Mesendoderm (in vitro differentiated cells): ENCODE data around the gene TTC5.
A peak's percentile ranks its signal among the peaks of the same experiment; 100 is the strongest.

Experiments used
- DNase-seq: peaks from one replicate; pipeline ENCODE4 v3.0.0; 2013
- H2AK5ac ChIP-seq: 2 replicates; pipeline ENCODE4 v1.6.1; 2013; ENCODE audit warnings: low read length, inconsistent platforms
- H2BK120ac ChIP-seq: 2 replicates; pipeline ENCODE4 v1.6.1; 2013; ENCODE audit warnings: low read depth, mild to moderate bottlenecking, low read length, moderate library complexity, mixed read lengths
- H2BK15ac ChIP-seq: replicated peaks from 2 replicates; pipeline ENCODE4 v1.6.1; 2013; ENCODE audit warnings: low read depth, mild to moderate bottlenecking, moderate library complexity
- H2BK5ac ChIP-seq: 2 replicates; pipeline ENCODE4 v1.6.1; 2013; ENCODE audit warnings: low read length, inconsistent platforms
- H3K18ac ChIP-seq: 2 replicates; pipeline ENCODE4 v1.6.1; 2013; ENCODE audit warnings: mild to moderate bottlenecking, low read length, mixed read lengths
- H3K23ac ChIP-seq: one replicate; pipeline ENCODE4 v1.6.1; 2013; ENCODE audit warnings: low read length
- H3K27ac ChIP-seq: 2 replicates; pipeline ENCODE4 v1.5.1; 2013; ENCODE audit warnings: low read depth, mild to moderate bottlenecking, inconsistent platforms, low read length, moderate library complexity
- H3K27me3 ChIP-seq: 2 replicates; pipeline ENCODE4 v1.6.1; 2013; ENCODE audit warnings: low read length, control low read depth, mild to moderate bottlenecking, inconsistent platforms; ENCODE audit not compliant: insufficient read depth, poor library complexity
- H3K36me3 ChIP-seq: 2 replicates; pipeline ENCODE4 v1.6.1; 2013; ENCODE audit warnings: low read length, inconsistent platforms; ENCODE audit not compliant: control insufficient read depth, insufficient read depth
- H3K4ac ChIP-seq: one replicate; pipeline ENCODE4 v1.6.1; 2013; ENCODE audit warnings: low read depth, mild to moderate bottlenecking, low read length, moderate library complexity
- H3K4me1 ChIP-seq: 2 replicates; pipeline ENCODE4 v1.6.1; 2013; ENCODE audit warnings: low read depth, low read length, inconsistent platforms; ENCODE audit not compliant: control insufficient read depth
- H3K4me2 ChIP-seq: 2 replicates; pipeline ENCODE4 v1.6.1; 2013; ENCODE audit warnings: low read length
- H3K4me3 ChIP-seq: 2 replicates; pipeline ENCODE4 v1.5.1; 2013; ENCODE audit warnings: mild to moderate bottlenecking, low read length
- H3K56ac ChIP-seq: one replicate; pipeline ENCODE4 v1.6.1; 2013; ENCODE audit warnings: low read length
- H3K79me1 ChIP-seq: 2 replicates; pipeline ENCODE4 v1.6.1; 2013; ENCODE audit warnings: low read length, inconsistent platforms
- H3K79me2 ChIP-seq: 2 replicates; pipeline ENCODE4 v1.6.1; 2013; ENCODE audit warnings: mild to moderate bottlenecking, low read length; ENCODE audit not compliant: control insufficient read depth, insufficient read depth
- H3K9ac ChIP-seq: 2 replicates; pipeline ENCODE4 v1.6.1; 2013; ENCODE audit warnings: low read length, inconsistent platforms
- H4K5ac ChIP-seq: one replicate; pipeline ENCODE4 v1.6.1; 2013; ENCODE audit warnings: low read length
- H4K8ac ChIP-seq: one replicate; pipeline ENCODE4 v1.6.1; 2013; ENCODE audit warnings: low read depth, mild to moderate bottlenecking, control low read depth, low read length, moderate library complexity
- WGBS: extraction: QIAGEN DNeasy Blood & Tissue Kit; methylation state at CpG from one replicate; pipeline ENCODE4 v1.1.7; 2013; ENCODE audit warnings: low lambda C conversion rate, missing lambda C conversion rate; ENCODE audit not compliant: insufficient coverage; ENCODE audit errors: extremely low coverage; 5-methylcytosine and 5-hydroxymethylcytosine counted together

The TTC5 gene

DNA sequence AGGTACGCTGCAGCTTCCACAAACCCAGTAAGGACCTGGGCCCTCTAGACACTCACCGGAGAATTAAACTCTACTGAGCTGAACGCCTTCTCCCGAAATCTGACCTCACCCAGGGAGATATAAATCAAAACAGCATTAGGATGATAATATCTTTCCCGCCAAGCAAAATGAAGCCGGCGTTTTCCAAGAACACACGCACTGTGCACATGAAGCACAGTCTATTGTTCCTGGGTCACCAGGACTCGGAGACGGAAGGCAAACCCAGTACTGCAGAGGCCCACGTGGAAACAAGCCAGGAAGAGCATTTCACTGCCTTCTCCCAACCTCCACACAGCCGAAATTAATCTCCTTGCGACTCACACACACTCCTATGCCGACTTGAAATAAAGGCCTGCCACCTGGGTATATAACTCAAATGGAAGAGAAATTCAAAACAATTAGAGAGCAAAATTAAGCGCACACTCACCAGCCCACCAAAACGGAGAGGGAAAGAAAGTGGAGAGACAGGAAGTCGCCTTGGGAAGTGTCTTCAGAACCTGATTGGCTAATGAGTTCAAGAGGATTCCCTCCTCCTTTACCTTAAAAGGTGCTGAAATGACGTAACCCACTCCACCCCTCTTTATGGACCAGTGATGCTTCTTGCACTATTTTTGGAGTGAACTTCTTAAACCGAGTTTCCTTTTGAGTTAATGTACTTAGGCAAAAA, 27.2 kb upstream of the TTC5 start, which contains the start of gene CCNB1IP1:
Gene CCNB1IP1, minus strand, starts transcription at position 492 of the 706 bp plus-strand sequence. CDS start 16,756 bp downstream, outside the sequence.
- H3K4me1 ChIP-seq: no peaks in the 10 kb centered on the region
- peak within 1 kb of the TSS; percentile 93 for H3K18ac ChIP-seq
- peak within 1 kb of the TSS; percentile 49 for H3K27ac ChIP-seq
- peak within 1 kb of the TSS; percentile 51 for H2BK5ac ChIP-seq
- no peaks in the 10 kb centered on the region for H3K27me3 ChIP-seq
- peak within 1 kb of the TSS; percentile 53 for H4K5ac ChIP-seq
- H3K56ac ChIP-seq: peak within 1 kb of the TSS; percentile 95
- peak; percentile 97 for DNase-seq
- H3K9ac ChIP-seq: peak within 1 kb of the TSS; percentile 89
- peak within 1 kb of the TSS; percentile 73 for H2BK120ac ChIP-seq
- H3K79me2 ChIP-seq: peaks cover 40% of the 10 kb centered on the region
- peak within 1 kb of the TSS; percentile 97 for H3K4ac ChIP-seq
- no peaks in the 10 kb centered on the region for H3K79me1 ChIP-seq
- peak within 1 kb of the TSS; percentile 59 for H3K4me2 ChIP-seq
- H4K8ac ChIP-seq: no peak within 1 kb of the TSS
- no peak within 1 kb of the TSS for H3K23ac ChIP-seq
- H2BK15ac ChIP-seq: no peak within 1 kb of the TSS
- WGBS: no CpG with 5 or more reads among the region's 19 CpGs
- peak within 1 kb of the TSS; percentile 95 for H3K4me3 ChIP-seq
- H2AK5ac ChIP-seq: no peak within 1 kb of the TSS
- H3K36me3 ChIP-seq: peaks cover 2% of the 10 kb centered on the region

DNA sequence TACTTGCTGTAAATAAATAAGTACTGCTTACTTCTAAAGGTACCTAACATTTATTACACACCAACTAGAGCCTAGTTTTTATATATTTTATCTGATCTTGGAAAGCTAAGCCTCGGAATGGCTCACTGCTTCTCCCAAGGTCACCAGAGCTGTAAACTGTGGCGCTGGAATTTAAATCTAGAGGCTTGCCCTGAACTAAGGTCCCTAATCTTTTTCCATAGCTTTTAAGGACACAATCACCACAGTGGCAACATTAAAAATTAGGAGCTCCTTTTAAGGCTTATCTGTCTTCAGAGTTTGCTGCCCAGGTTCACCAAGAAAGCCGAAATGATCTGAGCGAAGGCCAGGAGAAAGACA, 26.7 kb upstream of the TTC5 start:
- peak overlapping the region; percentile 49 for H3K27ac ChIP-seq
- no CpG with 5 or more reads among the region's 4 CpGs for WGBS
- H2BK15ac ChIP-seq: no peak overlapping the region
- peak overlapping the region; percentile 97 for H3K4ac ChIP-seq
- peak overlapping the region; percentile 59 for H3K4me2 ChIP-seq
- no peak overlapping the region for H2BK5ac ChIP-seq
- H4K5ac ChIP-seq: peak overlapping the region; percentile 53
- H2AK5ac ChIP-seq: no peak overlapping the region
- no peak overlapping the region for H4K8ac ChIP-seq
- peak overlapping the region; percentile 95 for H3K4me3 ChIP-seq
- H3K4me1 ChIP-seq: no peaks in the 10 kb centered on the region
- no peak overlapping the region for H3K23ac ChIP-seq
- H3K27me3 ChIP-seq: no peaks in the 10 kb centered on the region
- H3K56ac ChIP-seq: peak overlapping the region; percentile 95
- DNase-seq: peak; percentile 51
- no peaks in the 10 kb centered on the region for H3K79me1 ChIP-seq
- H3K18ac ChIP-seq: peak overlapping the region; percentile 93
- peaks cover 2% of the 10 kb centered on the region for H3K36me3 ChIP-seq
- peak overlapping the region; percentile 73 for H2BK120ac ChIP-seq
- peak overlapping the region; percentile 89 for H3K9ac ChIP-seq
- H3K79me2 ChIP-seq: peaks cover 44% of the 10 kb centered on the region

DNA sequence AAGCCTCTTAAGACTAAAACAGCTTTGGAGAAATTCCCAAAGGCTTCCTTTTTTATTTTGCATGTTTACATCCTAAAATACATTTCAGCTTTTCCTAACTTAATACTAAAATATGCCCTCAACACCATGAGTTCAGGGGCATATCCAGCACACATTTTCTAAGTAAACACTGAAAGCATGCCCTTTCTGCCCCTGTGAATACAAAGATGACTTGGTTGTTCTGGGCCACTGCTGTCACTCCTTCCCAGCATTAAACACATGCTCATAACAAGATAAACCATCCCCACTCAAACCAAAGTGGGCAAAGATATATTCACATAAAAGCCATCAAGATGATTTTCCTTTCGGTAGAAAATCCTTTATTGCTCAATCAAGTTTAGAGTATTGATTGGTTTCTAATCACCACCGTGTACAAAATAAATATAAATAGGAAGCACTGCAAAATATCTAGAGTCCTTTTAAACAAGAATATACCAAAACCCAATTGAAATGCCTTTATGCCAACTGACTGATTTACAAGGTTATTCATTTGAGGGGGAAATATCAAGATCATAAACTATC, 25.4 kb upstream of the TTC5 start:
- no peaks in the 10 kb centered on the region for H3K4me1 ChIP-seq
- peak overlapping the region; percentile 36 for H3K4me3 ChIP-seq
- H3K4me2 ChIP-seq: peak overlapping the region; percentile 63
- no peak overlapping the region for H2BK120ac ChIP-seq
- DNase-seq: no peak
- no peak overlapping the region for H3K18ac ChIP-seq
- no peak overlapping the region for H4K5ac ChIP-seq
- no peak overlapping the region for H2BK15ac ChIP-seq
- H3K9ac ChIP-seq: peak overlapping the region; percentile 62
- H4K8ac ChIP-seq: no peak overlapping the region
- H3K27me3 ChIP-seq: no peaks in the 10 kb centered on the region
- H3K79me1 ChIP-seq: peaks cover 3% of the 10 kb centered on the region
- H2AK5ac ChIP-seq: no peak overlapping the region
- no peak overlapping the region for H3K27ac ChIP-seq
- peaks cover 51% of the 10 kb centered on the region for H3K79me2 ChIP-seq
- no CpG with 5 or more reads among the region's 2 CpGs for WGBS
- H3K56ac ChIP-seq: peak overlapping the region; percentile 76
- peaks cover 5% of the 10 kb centered on the region for H3K36me3 ChIP-seq
- H3K4ac ChIP-seq: no peak overlapping the region
- no peak overlapping the region for H2BK5ac ChIP-seq
- H3K23ac ChIP-seq: no peak overlapping the region

DNA sequence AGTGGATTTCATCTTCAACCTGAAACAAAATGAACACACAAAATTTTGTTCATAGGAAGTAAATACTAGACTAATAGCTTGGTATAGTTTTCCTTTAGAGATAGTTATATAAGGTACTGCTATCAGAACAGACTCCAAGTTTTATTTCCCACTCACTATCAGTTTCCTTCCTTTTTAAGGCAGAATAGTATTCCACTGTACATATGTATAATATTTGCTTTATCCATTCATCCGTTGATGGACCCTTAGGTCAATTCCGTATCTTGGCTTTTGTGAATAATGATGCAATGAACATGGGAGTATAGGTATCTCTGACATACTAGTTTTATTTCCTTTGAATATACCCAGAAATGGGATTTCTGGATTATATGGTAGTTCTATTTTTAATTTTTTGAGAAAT, 23.6 kb upstream of the TTC5 start:
- H3K4me3 ChIP-seq: no peak overlapping the region
- H3K9ac ChIP-seq: peak overlapping the region; percentile 33
- no peak overlapping the region for H4K5ac ChIP-seq
- no peak overlapping the region for H3K4ac ChIP-seq
- H3K4me1 ChIP-seq: no peaks in the 10 kb centered on the region
- DNase-seq: no peak
- peaks cover 9% of the 10 kb centered on the region for H3K36me3 ChIP-seq
- H3K4me2 ChIP-seq: no peak overlapping the region
- H3K27me3 ChIP-seq: no peaks in the 10 kb centered on the region
- no peak overlapping the region for H3K56ac ChIP-seq
- H3K18ac ChIP-seq: no peak overlapping the region
- H2BK5ac ChIP-seq: no peak overlapping the region
- no peak overlapping the region for H4K8ac ChIP-seq
- no peak overlapping the region for H2BK120ac ChIP-seq
- H2AK5ac ChIP-seq: no peak overlapping the region
- H3K79me2 ChIP-seq: peaks cover 57% of the 10 kb centered on the region
- no peak overlapping the region for H3K23ac ChIP-seq
- no CpG with 5 or more reads among the region's 2 CpGs for WGBS
- H3K79me1 ChIP-seq: peaks cover 3% of the 10 kb centered on the region
- no peak overlapping the region for H3K27ac ChIP-seq
- no peak overlapping the region for H2BK15ac ChIP-seq

DNA sequence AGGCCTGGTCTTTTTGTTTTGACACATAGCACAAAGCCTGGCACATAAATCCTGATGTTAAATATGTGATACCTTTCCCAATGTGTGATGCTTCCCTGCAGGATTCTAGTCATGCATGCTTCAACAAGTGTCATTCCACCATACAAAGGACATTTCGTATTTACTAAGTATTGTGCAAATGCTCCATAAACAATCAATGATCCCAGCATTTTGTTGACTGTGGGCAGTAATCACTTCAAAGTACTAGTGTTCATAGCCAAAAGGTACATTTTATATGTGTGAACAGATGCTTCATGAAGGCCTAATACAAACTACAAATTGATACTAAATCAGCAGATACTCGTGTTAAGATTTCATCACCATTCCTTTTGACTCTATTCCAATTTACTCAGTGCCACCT, 23.0 kb upstream of the TTC5 start:
- peaks cover 3% of the 10 kb centered on the region for H3K79me1 ChIP-seq

More for the DNA sequence above, 23.0 kb upstream of the TTC5 start:
- Histone ChIP-seq H2AK5ac (no peak overlapping the region), H3K79me2 (peaks cover 59% of the 10 kb centered on the region), H3K18ac (no peak overlapping the region), H2BK15ac (no peak overlapping the region), H3K9ac (peak overlapping the region; percentile 8), H2BK120ac (no peak overlapping the region), H3K4ac (no peak overlapping the region), H4K5ac (no peak overlapping the region), H3K27ac (no peak overlapping the region), H3K4me3 (no peak overlapping the region), H3K56ac (no peak overlapping the region), H3K4me2 (no peak overlapping the region), H3K27me3 (no peaks in the 10 kb centered on the region), H2BK5ac (no peak overlapping the region), H3K4me1 (no peaks in the 10 kb centered on the region), H4K8ac (no peak overlapping the region), H3K23ac (no peak overlapping the region), H3K36me3 (peaks cover 10% of the 10 kb centered on the region)
- DNase-seq: no peak
- WGBS: no CpG with 5 or more reads among the region's 2 CpGs
